Nephron (organoid): ENCODE data around the gene PIN1.

ENCODE experiments used
- H3K27ac Mint-ChIP-seq, 3 experiments: 2 replicates each; pipeline ENCODE4 v1.8.0; 2020; ENCODE audit warnings: mixed read lengths in 3 of 3, mild to moderate bottlenecking in 2 of 3, moderate library complexity in 1 of 3
- H3K27me3 Mint-ChIP-seq: 2 replicates; pipeline ENCODE4 v1.8.0; 2021; ENCODE audit warnings: low read depth, mild to moderate bottlenecking, moderate library complexity, mixed read lengths
- H3K36me3 Mint-ChIP-seq: 2 replicates; pipeline ENCODE4 v1.8.0; 2020; ENCODE audit warnings: low read depth, mixed read lengths
- H3K4me1 Mint-ChIP-seq: 2 replicates; pipeline ENCODE4 v1.8.0; 2020; ENCODE audit warnings: mixed read lengths
- H3K4me3 Mint-ChIP-seq, 3 experiments: 2 replicates each; pipeline ENCODE4 v1.8.0; 2020; ENCODE audit warnings: mild to moderate bottlenecking in 3 of 3, mixed read lengths in 3 of 3, moderate library complexity in 2 of 3
- H3K9me3 Mint-ChIP-seq: 2 replicates; pipeline ENCODE4 v1.8.0; 2020; ENCODE audit warnings: mixed read lengths
- CTCF ChIP-seq, 3 experiments: fragments of 200-600 bp; sonication (generic); IDR thresholded peaks; one replicate each; pipeline ENCODE4 v1.5.0; 2021; ENCODE audit warnings: antibody characterized with exemption in 3 of 3; ENCODE audit not compliant: unreplicated experiment in 3 of 3

PIN1 gene

GRCh38 chr19:9850235-9850959 is 15.3 kb downstream of the PIN1 start:
- TF ChIP-seq CTCF (IDR thresholded peaks at IDR 0.05; ENCODE audit: unreplicated experiment in 3 of 3), result no peak
- Mint-ChIP-seq H3K27me3 (no peaks in the 10 kb centered on the region), H3K4me1 (peaks cover 26% of the 10 kb centered on the region), H3K36me3 (peaks cover 29% of the 10 kb centered on the region), H3K27ac (peak overlapping the region in 2 of 3 experiments; percentile 57 to 78), H3K4me3 (peak overlapping the region in 2 of 3 experiments; percentile 29), H3K9me3 (no peaks in the 10 kb centered on the region)

- peaks cover 57% of the 10 kb centered on the region for H3K36me3 Mint-ChIP-seq
- peaks cover 26% of the 10 kb centered on the region for H3K4me1 Mint-ChIP-seq
- H3K27me3 Mint-ChIP-seq, result no peaks in the 10 kb centered on the region
- no peak for TF ChIP-seq CTCF (IDR thresholded peaks at IDR 0.05; ENCODE audit: unreplicated experiment in 3 of 3)
- no peak overlapping the region for H3K27ac Mint-ChIP-seq
- no peak overlapping the region for H3K4me3 Mint-ChIP-seq
- H3K9me3 Mint-ChIP-seq, result no peaks in the 10 kb centered on the region
Measured at GRCh38 chr19:9854282-9854846, 19.2 kb downstream of the PIN1 start.

DNA sequence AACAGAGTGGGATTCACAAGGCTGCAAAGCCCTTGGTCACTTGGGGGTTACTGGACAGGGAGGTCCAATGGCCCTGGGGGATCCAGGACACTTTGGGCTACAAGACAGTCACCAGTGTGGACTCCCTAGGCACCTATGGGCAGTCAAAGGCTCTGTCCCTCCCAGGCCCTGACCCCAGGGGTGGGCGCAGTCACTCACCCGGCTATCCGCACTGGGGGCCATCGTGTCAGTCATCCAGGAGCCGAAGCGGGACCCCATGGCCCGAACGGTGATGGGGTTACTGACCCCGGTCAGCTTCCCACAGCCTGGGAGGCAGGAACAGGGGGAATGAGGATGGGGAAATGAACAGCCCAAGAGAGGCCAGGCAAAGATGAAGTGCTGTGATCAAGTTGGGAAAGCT is 21.5 kb downstream of the PIN1 start:
- no peak overlapping the region for H3K4me3 Mint-ChIP-seq
- H3K27me3 Mint-ChIP-seq, result no peaks in the 10 kb centered on the region
- H3K4me1 Mint-ChIP-seq, result peaks cover 11% of the 10 kb centered on the region
- H3K36me3 Mint-ChIP-seq, result peaks cover 59% of the 10 kb centered on the region
- no peaks in the 10 kb centered on the region for H3K9me3 Mint-ChIP-seq
- no peak overlapping the region for H3K27ac Mint-ChIP-seq
- no peak for TF ChIP-seq CTCF (IDR thresholded peaks at IDR 0.05; ENCODE audit: unreplicated experiment in 3 of 3)

- Mint-ChIP-seq H3K36me3 (peaks cover 54% of the 10 kb centered on the region), H3K9me3 (no peaks in the 10 kb centered on the region), H3K4me3 (no peak overlapping the region), H3K27me3 (no peaks in the 10 kb centered on the region), H3K27ac (no peak overlapping the region), H3K4me1 (peaks cover 6% of the 10 kb centered on the region)
- no peak for TF ChIP-seq CTCF (IDR thresholded peaks at IDR 0.05; ENCODE audit: unreplicated experiment in 3 of 3)
Measured at GRCh38 chr19:9857076-9857721, 22.1 kb downstream of the PIN1 start.

- no peaks in the 10 kb centered on the region for H3K4me1 Mint-ChIP-seq
- no peak overlapping the region for H3K4me3 Mint-ChIP-seq
Measured at GRCh38 chr19:9857920-9858746, 23.0 kb downstream of the PIN1 start.

More at GRCh38 chr19:9857920-9858746, 23.0 kb downstream of the PIN1 start:
- TF ChIP-seq CTCF (IDR thresholded peaks at IDR 0.05; ENCODE audit: unreplicated experiment in 3 of 3), result no peak
- Mint-ChIP-seq H3K27ac (no peak overlapping the region), H3K9me3 (no peaks in the 10 kb centered on the region), H3K36me3 (peaks cover 52% of the 10 kb centered on the region), H3K27me3 (no peaks in the 10 kb centered on the region)
